HG02798 (cell line): ENCODE measurements around the gene MYCBP2.

Experiments used
- ATAC-seq: cut with Tn5 transposase; IDR thresholded peaks from one replicate; pipeline ENCODE4 v1.9.1; 2021; ENCODE audit warnings: mild to moderate bottlenecking; ENCODE audit not compliant: unreplicated experiment, poor library complexity

The MYCBP2 gene

GRCh38 chr13:77047649-77048343 is 279.1 kb downstream of the MYCBP2 start:
- no peak for ATAC-seq

- ATAC-seq: no peak
These were observed 284.2 kb downstream of the MYCBP2 start for GRCh38 chr13:77042566-77043177.

GRCh38 chr13:77040835-77041234 is 286.1 kb downstream of the MYCBP2 start:
- no peak for ATAC-seq

DNA sequence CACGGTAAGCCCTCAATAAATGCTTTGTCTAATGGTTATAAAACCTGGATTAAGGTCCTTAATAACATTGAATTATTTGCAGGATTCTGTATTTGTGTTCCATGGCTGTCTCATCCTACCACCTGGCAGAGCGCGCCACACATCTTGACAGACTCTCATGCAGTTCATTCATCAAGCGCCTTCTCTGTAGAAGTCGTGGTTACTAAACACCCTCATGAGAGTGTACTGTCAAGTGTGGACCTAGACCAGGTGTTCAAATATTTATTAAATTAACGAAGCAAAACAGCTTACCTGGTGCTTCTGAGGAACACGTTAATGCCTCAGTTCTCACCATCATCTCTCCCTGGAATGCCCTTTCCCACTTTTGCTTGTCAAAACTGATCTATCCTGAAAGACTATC is 286.8 kb downstream of the MYCBP2 start:
- ATAC-seq: no peak

DNA sequence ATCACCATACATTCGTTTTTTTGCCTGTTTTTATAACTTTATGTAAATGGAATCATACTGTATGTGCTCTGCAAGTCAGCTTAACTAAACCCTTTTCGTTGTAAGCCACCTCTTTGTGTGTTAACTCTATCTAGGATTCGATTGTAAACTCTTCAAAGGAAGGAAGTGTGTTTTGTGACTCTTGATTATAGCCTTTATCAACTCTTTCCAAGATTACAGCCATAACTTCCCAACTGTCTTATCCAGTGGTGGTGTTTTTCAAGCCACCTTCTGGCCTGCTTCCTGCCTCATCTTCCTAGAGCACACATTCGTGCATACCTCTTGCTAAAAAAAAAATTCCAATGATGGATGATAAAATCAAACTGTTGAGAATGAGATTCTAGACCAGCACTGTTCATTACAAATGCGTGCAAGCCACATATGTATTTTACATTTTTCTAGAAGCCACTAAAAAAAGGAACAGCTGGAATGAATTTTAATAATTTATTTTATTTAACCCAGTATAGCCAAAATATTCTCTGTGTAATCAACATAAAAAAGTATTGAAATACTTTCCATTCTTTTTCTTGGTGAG is 287.9 kb downstream of the MYCBP2 start:
- no peak for ATAC-seq

GRCh38 chr13:77036279-77036678 is 290.6 kb downstream of the MYCBP2 start:
- no peak for ATAC-seq

DNA sequence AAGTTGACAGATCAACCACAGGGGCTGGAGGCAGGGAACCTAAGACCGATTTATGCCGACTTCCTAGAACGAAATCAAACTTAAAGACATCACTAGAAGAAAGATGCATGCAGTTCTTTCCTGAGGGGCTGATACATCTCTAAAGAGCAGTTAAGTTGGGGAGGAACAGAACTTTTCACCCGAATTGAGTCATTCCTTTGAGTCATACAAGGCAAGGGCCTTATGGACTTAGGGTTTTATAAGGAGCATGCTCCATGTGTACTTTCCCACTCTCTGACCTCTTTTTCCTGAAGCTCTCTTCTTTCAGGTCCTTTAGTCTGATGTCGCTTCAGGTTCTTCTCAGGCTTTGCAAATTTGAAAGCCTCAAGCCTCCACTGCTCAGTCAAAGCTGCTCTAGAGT is 292.0 kb downstream of the MYCBP2 start:
- no peak for ATAC-seq

GRCh38 chr13:77033717-77034302 is 293.1 kb downstream of the MYCBP2 start:
- ATAC-seq: no peak

- no peak for ATAC-seq
These were observed 295.1 kb downstream of the MYCBP2 start for GRCh38 chr13:77031656-77032243.

- ATAC-seq: no peak
These were observed 297.5 kb downstream of the MYCBP2 start for GRCh38 chr13:77029436-77029835.

- ATAC-seq: no peak
These were observed 298.7 kb downstream of the MYCBP2 start for GRCh38 chr13:77028202-77028601.

DNA sequence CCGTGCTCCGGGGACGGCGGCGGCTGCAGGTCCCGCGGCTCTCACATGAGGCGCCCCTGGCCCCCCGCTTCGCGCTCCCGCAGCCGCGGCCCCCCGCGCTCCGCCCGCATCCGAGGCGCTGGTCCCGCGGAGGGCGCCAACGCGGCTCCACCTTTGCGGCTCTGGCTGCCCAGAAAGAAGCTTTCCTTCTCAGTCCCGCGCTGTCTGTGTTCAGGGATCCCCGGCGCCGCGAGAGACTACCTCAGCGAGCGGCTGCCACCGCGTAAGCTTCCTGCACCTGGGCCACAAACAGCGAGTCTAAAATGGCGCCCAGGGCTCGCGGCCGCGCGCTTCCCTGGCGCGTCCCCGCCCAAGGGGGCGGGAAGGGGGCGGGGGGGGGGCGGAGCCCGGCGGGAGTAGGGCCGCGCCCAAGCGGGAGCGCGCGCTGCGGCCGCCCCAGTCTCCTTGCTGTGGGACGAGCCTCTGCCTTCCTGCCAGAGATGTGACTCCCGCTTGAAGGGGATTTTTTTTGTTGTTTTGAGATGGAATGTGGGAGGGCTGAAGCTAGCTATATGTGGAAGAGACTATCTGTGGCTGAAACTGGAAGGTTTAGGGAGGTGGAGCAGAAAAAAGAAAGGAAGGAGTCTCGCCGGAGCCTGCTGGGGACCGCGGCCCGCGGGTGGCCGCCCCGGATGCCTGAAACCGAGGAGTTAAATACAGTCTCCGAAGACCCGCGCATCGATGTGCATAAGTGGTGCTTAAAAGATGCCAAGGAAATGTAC is 299.9 kb downstream of the MYCBP2 start, which contains the start of gene FBXL3:
TSS of gene FBXL3 (minus strand) at position 299 of the 761 bp plus-strand sequence. CDS start 5,299 bp downstream, outside the sequence.
- peak; percentile 72 for ATAC-seq

GRCh38 chr13:77026255-77026860 is 300.5 kb downstream of the MYCBP2 start:
- ATAC-seq: peak; percentile 57

- no peak for ATAC-seq
These were observed 304.6 kb downstream of the MYCBP2 start for GRCh38 chr13:77022341-77022740.

GRCh38 chr13:77019756-77020155 is 307.1 kb downstream of the MYCBP2 start:
- no peak for ATAC-seq

- no peak for ATAC-seq
These were observed 309.8 kb downstream of the MYCBP2 start for GRCh38 chr13:77016888-77017623.

DNA sequence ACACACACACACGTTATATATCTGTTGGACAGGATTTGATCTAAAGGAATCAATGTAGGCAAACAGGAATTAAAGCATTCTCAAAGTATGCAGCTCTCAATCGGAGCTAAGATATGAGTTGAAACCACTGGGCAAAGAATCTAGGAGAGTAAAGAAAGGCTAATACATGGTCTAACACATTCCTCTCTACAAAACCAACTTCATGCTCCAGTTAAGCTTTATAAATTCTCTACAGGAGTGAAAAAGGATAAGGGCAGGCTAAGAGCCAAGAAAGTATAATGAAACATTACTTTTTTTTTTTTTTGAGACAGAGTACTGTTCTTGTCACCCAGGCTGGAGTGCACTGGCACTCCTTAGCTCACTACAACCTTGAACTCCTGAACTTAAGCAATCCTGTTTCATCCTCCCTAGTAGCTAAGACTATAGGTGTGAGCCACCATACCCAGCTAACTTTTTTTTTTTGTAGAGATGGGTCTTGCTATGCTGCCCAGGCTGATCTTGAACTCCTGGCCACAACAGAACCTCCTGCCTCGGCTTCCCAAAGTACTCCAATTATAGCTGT is 310.6 kb downstream of the MYCBP2 start:
- no peak for ATAC-seq

DNA sequence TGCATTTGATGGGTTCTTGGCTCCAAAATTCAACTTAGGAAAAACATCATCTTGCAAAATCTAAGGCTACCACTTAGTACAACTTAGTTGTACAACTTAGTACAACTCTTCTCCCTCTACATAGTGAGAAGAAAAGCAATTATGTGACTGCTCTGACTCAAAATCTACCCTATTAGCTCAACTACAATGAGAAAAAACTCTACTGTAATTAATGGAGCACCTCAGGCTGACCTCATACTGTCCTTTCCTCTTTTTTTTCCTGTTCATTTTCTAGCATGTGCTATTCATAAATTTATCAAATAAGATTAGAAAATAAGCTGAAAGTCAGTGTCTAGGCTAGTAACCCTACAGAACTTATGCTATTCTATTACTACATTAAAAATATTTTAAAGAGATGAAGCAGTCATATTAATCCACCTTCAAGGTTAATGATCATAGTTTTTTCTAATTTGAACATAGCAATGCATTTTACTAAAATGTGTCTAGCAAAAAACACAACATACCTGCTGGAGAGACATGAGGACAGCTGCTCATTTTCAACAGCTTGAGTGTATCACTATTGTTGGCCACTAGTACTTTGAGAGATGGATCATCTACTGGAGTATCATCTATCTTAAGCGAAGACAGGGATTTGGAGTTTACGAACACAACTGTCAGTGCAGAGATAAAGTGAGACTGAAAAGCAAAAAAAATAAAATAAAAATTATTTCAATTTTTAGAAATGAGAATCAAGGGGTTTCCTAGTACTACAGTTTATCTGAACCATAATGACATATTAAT is 311.8 kb downstream of the MYCBP2 start:
- no peak for ATAC-seq
